ENCODE data around the gene MMP24. TPM values are rescaled to one million over a fixed set of nuclear protein-coding genes. Genes with fewer than 3 reads are reported as not detected.
"Not testable (repeated sequence)": the region's sequence is repeated elsewhere in the genome, so short reads cannot be mapped to it uniquely, and the experiment has no call there.

The MMP24 gene
- total and polyA plus RNA-seq, 2 experiments from 2014 or later, result 2.0 to 27.3 TPM

DNA sequence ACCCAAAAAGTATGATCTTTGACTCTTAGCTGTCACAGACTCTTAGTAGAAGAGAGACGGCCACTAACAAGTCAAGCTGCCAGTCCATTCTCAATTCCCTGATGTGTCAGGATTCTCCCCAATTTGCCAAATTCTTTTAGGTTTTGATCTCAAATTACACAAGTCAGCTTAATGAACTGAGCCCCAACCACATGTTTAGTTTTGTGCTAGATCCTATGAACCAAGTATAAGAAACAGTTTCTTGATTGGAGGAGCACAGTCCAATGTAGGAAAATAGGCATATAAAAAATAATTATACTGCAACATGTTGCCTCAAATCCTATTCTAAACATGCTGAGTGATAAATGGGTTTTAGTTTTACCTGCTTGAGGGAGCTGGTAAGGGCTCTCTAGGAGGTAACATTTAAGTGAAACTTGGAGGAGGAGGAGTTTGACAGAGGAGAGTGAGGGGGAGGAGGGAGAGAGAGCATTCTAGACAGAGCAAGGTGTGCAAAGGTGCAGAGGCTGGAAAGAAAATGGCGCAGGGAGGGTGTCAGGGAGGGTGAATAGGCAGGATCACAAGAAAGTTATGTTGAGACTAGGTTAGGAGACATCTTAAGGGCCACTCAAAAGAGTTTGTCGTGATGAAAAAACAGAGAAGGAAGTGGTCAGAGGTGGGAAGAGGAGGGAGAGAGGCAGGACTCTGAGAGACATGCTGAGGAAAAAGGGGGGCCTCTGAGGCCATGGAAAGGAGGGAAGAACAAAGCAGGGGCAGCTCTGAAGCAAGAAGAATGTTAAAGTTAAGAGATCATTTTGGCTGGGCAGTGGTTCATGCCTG lies 88.5 kb downstream of the MMP24 start:
- Mint-ChIP-seq H3K27ac (peak overlapping the region; percentile 61), H3K36me3 (ENCODE audit: low read depth) (peaks cover 4% of the 10 kb centered on the region; the same call in 1 of the 3 replicates), H3K9me3 (no peaks in the 10 kb centered on the region; the same call in 2 of the 3 replicates), H3K4me1 (peaks cover 41% of the 10 kb centered on the region), H3K4me3 (no peak overlapping the region), H3K27me3 (ENCODE audit: insufficient read depth, low read depth, poor library complexity) (peaks cover 5% of the 10 kb centered on the region)
- H3K9me2 ChIP-seq (ENCODE audit: insufficient read depth), result no peaks in the 10 kb centered on the region
- H3K4me2 ChIP-seq, result no peak overlapping the region
- no peaks in the 10 kb centered on the region for H3K79me2 ChIP-seq (replicated peaks; ENCODE audit: insufficient read depth)
- H3K27me3 ChIP-seq (ENCODE audit: insufficient read depth), result no peaks in the 10 kb centered on the region
- H3K27ac ChIP-seq (ENCODE audit: low read depth), result peak overlapping the region; percentile 27; the same call in 1 of the 2 replicates
- TF ChIP-seq JUNB (IDR thresholded peaks at IDR 0.05; ENCODE audit: unreplicated experiment) (no peak), ZNF331 (CRISPR knock-in tag; IDR thresholded peaks at IDR 0.05; ENCODE audit: low read depth) (no peak), STAT1 (IDR thresholded peaks at IDR 0.05; ENCODE audit: unreplicated experiment) (no peak), ZNF114 (CRISPR knock-in tag; IDR thresholded peaks at IDR 0.05) (no peak)
- TF ChIP-seq, protein P1, sequence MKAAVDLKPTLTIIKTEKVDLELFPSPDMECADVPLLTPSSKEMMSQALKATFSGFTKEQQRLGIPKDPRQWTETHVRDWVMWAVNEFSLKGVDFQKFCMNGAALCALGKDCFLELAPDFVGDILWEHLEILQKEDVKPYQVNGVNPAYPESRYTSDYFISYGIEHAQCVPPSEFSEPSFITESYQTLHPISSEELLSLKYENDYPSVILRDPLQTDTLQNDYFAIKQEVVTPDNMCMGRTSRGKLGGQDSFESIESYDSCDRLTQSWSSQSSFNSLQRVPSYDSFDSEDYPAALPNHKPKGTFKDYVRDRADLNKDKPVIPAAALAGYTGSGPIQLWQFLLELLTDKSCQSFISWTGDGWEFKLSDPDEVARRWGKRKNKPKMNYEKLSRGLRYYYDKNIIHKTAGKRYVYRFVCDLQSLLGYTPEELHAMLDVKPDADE (IDR thresholded peaks at IDR 0.05), result no peak
- TF ChIP-seq, protein P2, sequence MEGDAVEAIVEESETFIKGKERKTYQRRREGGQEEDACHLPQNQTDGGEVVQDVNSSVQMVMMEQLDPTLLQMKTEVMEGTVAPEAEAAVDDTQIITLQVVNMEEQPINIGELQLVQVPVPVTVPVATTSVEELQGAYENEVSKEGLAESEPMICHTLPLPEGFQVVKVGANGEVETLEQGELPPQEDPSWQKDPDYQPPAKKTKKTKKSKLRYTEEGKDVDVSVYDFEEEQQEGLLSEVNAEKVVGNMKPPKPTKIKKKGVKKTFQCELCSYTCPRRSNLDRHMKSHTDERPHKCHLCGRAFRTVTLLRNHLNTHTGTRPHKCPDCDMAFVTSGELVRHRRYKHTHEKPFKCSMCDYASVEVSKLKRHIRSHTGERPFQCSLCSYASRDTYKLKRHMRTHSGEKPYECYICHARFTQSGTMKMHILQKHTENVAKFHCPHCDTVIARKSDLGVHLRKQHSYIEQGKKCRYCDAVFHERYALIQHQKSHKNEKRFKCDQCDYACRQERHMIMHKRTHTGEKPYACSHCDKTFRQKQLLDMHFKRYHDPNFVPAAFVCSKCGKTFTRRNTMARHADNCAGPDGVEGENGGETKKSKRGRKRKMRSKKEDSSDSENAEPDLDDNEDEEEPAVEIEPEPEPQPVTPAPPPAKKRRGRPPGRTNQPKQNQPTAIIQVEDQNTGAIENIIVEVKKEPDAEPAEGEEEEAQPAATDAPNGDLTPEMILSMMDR (conservative IDR thresholded peaks at IDR 0.05; ENCODE audit: low read depth in 2 of 2), result no peak
- TF ChIP-seq, protein P3, sequence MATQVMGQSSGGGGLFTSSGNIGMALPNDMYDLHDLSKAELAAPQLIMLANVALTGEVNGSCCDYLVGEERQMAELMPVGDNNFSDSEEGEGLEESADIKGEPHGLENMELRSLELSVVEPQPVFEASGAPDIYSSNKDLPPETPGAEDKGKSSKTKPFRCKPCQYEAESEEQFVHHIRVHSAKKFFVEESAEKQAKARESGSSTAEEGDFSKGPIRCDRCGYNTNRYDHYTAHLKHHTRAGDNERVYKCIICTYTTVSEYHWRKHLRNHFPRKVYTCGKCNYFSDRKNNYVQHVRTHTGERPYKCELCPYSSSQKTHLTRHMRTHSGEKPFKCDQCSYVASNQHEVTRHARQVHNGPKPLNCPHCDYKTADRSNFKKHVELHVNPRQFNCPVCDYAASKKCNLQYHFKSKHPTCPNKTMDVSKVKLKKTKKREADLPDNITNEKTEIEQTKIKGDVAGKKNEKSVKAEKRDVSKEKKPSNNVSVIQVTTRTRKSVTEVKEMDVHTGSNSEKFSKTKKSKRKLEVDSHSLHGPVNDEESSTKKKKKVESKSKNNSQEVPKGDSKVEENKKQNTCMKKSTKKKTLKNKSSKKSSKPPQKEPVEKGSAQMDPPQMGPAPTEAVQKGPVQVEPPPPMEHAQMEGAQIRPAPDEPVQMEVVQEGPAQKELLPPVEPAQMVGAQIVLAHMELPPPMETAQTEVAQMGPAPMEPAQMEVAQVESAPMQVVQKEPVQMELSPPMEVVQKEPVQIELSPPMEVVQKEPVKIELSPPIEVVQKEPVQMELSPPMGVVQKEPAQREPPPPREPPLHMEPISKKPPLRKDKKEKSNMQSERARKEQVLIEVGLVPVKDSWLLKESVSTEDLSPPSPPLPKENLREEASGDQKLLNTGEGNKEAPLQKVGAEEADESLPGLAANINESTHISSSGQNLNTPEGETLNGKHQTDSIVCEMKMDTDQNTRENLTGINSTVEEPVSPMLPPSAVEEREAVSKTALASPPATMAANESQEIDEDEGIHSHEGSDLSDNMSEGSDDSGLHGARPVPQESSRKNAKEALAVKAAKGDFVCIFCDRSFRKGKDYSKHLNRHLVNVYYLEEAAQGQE (IDR thresholded peaks at IDR 0.05; ENCODE audit: unreplicated experiment), result no peak
- no peak for DNase-seq (ENCODE audit: low spot score)
- no peak overlapping the region for H3K4me3 ChIP-seq
- no peak; the same call in 2 of the 3 replicates for ATAC-seq
- H2AFZ ChIP-seq, result no peak overlapping the region
- H3F3A ChIP-seq (replicated peaks; ENCODE audit: low read depth), result no peaks in the 10 kb centered on the region
- no peaks in the 10 kb centered on the region for H3K36me3 ChIP-seq (ENCODE audit: insufficient read depth)
- no peaks in the 10 kb centered on the region for H4K20me1 ChIP-seq (replicated peaks; ENCODE audit: insufficient read depth)
- H3K4me1 ChIP-seq (ENCODE audit: insufficient read depth), result peaks cover 25% of the 10 kb centered on the region

DNA sequence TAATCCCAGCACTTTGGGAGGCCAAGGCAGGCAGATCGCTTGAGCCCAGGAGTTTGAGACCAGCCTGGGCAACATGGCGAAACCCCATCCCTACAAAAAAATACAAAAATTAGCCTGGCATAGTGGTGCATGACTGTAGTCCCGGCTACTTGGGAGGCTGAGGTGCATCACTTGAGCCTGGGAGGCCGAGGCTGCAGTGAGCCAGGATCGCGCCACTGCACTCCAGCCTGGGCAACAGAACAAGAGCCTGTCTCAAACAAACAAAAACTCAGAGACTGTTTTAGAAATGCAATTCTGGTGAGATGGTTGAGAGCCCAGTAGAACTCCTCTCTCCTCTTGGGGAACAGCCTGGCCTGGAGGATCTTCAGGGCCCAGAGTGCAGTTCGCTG lies 89.1 kb downstream of the MMP24 start:
- not testable (repeated sequence) for H3K4me3 ChIP-seq; H3K9me3 Mint-ChIP-seq; H3K79me2 ChIP-seq (replicated peaks; ENCODE audit: insufficient read depth); H3K9me2 ChIP-seq (ENCODE audit: insufficient read depth); H2AFZ ChIP-seq; H3F3A ChIP-seq (replicated peaks; ENCODE audit: low read depth); H3K27me3 ChIP-seq (ENCODE audit: insufficient read depth); H3K36me3 Mint-ChIP-seq (ENCODE audit: low read depth); H4K20me1 ChIP-seq (replicated peaks; ENCODE audit: insufficient read depth); H3K36me3 ChIP-seq (ENCODE audit: insufficient read depth); ATAC-seq; H3K4me3 Mint-ChIP-seq; DNase-seq (ENCODE audit: low spot score); H3K4me2 ChIP-seq; H3K27me3 Mint-ChIP-seq (ENCODE audit: insufficient read depth, low read depth, poor library complexity)
- peaks cover 27% of the 10 kb centered on the region for H3K4me1 ChIP-seq (ENCODE audit: insufficient read depth)
- 0 out of 2 replicates have a peak overlapping the region, but pooled peaks have one; percentile 27 for H3K27ac ChIP-seq (ENCODE audit: low read depth)
- Mint-ChIP-seq H3K4me1 (peaks cover 47% of the 10 kb centered on the region), H3K27ac (peak overlapping the region; percentile 45; the same call in 1 of the 2 replicates)

All from GM23338 (cell line).